DND-41 (cell line): ENCODE results near the gene HOXB4.

Source experiments
- EZH2 ChIP-seq: IDR thresholded peaks from 3 replicates; pipeline ENCODE4 v1.6.1; 2012; ENCODE audit warnings: borderline replicate concordance, low read depth, mild to moderate bottlenecking, moderate library complexity, low read length, inconsistent platforms; ENCODE audit not compliant: severe bottlenecking
- TF ChIP-seq, protein P1 (sequence below): IDR thresholded peaks from 2 replicates; pipeline ENCODE4 v1.5.1; 2012; ENCODE audit warnings: borderline replicate concordance, low read length, moderate library complexity, mild to moderate bottlenecking; ENCODE audit not compliant: poor library complexity, severe bottlenecking; ENCODE audit errors: extremely low read depth

DNA sequence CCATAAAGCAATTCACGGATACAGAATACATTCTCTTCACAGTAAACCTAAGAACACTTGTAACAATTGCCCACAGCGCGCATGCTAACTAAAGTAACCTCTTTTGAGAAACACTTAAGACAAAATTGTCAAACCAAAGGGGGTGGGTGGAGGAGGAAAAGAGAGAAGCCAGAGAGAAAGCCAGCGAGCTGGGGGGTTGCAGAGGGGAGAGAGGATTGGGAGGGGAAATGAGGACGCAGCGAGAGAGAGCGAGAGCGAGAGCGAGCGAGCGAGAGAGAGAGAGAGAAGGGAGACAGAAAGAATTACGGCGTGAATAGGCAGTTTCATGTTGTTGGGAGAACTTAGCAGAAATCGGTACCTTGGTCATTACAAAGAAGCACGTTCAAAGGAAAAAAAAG is 34.3 kb upstream of the HOXB4 start:
- no peak for TF ChIP-seq EZH2
- TF ChIP-seq, protein P1, sequence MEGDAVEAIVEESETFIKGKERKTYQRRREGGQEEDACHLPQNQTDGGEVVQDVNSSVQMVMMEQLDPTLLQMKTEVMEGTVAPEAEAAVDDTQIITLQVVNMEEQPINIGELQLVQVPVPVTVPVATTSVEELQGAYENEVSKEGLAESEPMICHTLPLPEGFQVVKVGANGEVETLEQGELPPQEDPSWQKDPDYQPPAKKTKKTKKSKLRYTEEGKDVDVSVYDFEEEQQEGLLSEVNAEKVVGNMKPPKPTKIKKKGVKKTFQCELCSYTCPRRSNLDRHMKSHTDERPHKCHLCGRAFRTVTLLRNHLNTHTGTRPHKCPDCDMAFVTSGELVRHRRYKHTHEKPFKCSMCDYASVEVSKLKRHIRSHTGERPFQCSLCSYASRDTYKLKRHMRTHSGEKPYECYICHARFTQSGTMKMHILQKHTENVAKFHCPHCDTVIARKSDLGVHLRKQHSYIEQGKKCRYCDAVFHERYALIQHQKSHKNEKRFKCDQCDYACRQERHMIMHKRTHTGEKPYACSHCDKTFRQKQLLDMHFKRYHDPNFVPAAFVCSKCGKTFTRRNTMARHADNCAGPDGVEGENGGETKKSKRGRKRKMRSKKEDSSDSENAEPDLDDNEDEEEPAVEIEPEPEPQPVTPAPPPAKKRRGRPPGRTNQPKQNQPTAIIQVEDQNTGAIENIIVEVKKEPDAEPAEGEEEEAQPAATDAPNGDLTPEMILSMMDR, result no peak
